Measurements from ENCODE around the gene ZNHIT3. TPM values are rescaled to one million over a fixed set of nuclear protein-coding genes. Genes with fewer than 3 reads are reported as not detected.

ZNHIT3 gene
- total and polyA plus RNA-seq, 2 of the 4 experiments (the other 2 are of a cell fraction), result 27.8 to 52.3 TPM

DNA sequence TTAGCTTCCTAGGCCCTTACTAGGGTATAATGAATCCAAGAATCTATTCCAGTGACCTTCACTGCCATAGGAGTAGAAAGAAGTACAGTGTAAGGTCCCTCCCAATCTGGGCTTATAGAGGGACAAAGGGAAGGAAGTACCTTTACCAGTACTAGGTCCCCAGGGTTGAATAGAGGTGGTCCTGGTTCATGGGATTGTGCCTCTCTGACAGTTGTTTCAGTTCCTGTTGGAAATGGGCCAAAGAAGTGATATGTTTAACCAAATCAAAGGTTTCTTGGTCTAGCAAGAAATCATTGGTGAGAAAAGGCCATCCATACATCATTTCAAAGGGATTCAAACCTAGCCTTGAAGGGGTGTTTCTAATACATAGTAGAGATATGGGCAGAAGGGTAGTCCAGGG is 16.0 kb upstream of the ZNHIT3 start:
- Histone ChIP-seq H3K14ac (replicated peaks; ENCODE audit: low read depth, low read length) (no peak overlapping the region), H3K9ac (ENCODE audit: low read depth, low read length) (no peak overlapping the region), H3K9me1 (ENCODE audit: insufficient read depth, low read length) (no peaks in the 10 kb centered on the region), H3K23ac (ENCODE audit: low read depth, low read length) (no peak overlapping the region), H4K5ac (ENCODE audit: low read depth, low read length) (no peak overlapping the region), H2BK15ac (ENCODE audit: low read depth, low read length) (no peak overlapping the region), H2BK120ac (ENCODE audit: low read depth, low read length) (no peak overlapping the region), H3K56ac (ENCODE audit: extremely low read depth, insufficient read depth, low read length) (no peak overlapping the region), H3K4me1 (ENCODE audit: control insufficient read depth, insufficient read depth, low read length) (no peaks in the 10 kb centered on the region), H2BK20ac (ENCODE audit: low read depth, low read length) (no peak overlapping the region), H2BK5ac (ENCODE audit: low read depth, low read length, poor library complexity, severe bottlenecking) (no peak overlapping the region), H3K27ac (ENCODE audit: insufficient read depth, low read length) (no peak overlapping the region), H3K27me3 (ENCODE audit: control insufficient read depth, insufficient read depth, low read length) (peaks cover 9% of the 10 kb centered on the region), H3K18ac (ENCODE audit: low read depth, low read length) (no peak overlapping the region), H3K79me1 (ENCODE audit: low read depth in 1 of 2, low read length in 2 of 2) (no peaks in the 10 kb centered on the region), H2AK9ac (replicated peaks; ENCODE audit: low read depth, low read length, poor library complexity) (no peak overlapping the region), H2AFZ (replicated peaks; ENCODE audit: low read length, poor library complexity) (no peak overlapping the region), H4K8ac (ENCODE audit: low read depth in 2 of 2, low read length in 2 of 2) (no peak overlapping the region), H3K36me3 (ENCODE audit: control insufficient read depth, insufficient read depth, low read length) (no peaks in the 10 kb centered on the region), H3K4me3 (ENCODE audit: insufficient read depth, low read depth, low read length) (no peak overlapping the region), H4K91ac (ENCODE audit: insufficient read depth, low read depth, low read length) (no peak overlapping the region), H4K20me1 (ENCODE audit: insufficient read depth, low read length) (no peaks in the 10 kb centered on the region), H2AK5ac (ENCODE audit: low read depth, low read length) (no peak overlapping the region), H3K4me2 (ENCODE audit: low read depth, low read length) (no peak overlapping the region), H3K4ac (ENCODE audit: low read depth, low read length) (no peak overlapping the region), H3K9me3 (ENCODE audit: control insufficient read depth, insufficient read depth, low read length) (no peaks in the 10 kb centered on the region)
- POLR2A ChIA-PET (ENCODE audit: unreplicated experiment), result no interaction called here
- no peak for TF ChIP-seq RCOR1 (IDR thresholded peaks at IDR 0.05; ENCODE audit: insufficient replicate concordance, low read length)
- TF ChIP-seq SMC3 (IDR thresholded peaks at IDR 0.05; ENCODE audit: low read depth, low read length), result no peak
- TF ChIP-seq, protein P1, sequence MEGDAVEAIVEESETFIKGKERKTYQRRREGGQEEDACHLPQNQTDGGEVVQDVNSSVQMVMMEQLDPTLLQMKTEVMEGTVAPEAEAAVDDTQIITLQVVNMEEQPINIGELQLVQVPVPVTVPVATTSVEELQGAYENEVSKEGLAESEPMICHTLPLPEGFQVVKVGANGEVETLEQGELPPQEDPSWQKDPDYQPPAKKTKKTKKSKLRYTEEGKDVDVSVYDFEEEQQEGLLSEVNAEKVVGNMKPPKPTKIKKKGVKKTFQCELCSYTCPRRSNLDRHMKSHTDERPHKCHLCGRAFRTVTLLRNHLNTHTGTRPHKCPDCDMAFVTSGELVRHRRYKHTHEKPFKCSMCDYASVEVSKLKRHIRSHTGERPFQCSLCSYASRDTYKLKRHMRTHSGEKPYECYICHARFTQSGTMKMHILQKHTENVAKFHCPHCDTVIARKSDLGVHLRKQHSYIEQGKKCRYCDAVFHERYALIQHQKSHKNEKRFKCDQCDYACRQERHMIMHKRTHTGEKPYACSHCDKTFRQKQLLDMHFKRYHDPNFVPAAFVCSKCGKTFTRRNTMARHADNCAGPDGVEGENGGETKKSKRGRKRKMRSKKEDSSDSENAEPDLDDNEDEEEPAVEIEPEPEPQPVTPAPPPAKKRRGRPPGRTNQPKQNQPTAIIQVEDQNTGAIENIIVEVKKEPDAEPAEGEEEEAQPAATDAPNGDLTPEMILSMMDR (conservative IDR thresholded peaks at IDR 0.05; ENCODE audit: low read depth, low read length), result no peak
- no peak for TF ChIP-seq NFE2L2 (IDR thresholded peaks at IDR 0.05; ENCODE audit: low read depth, low read length)
- CTCF ChIA-PET, result no interaction called here
- intact Hi-C loops (cut with micrococcal nuclease), result no loop called here
- BruUV-seq (replicated peaks), result no TSS peak
- DNase-seq (no peak), ATAC-seq (ENCODE audit: low read depth) (no peak)
- dilution Hi-C loops (cut with HindIII; ENCODE audit: low sequenced_read_pairs, unreplicated experiment), result no loop called here
- in situ Hi-C loops (cut with MboI; ENCODE audit: low sequenced_read_pairs), result loop anchor here (25.0 kb wide), 1 partner anchor 258 kb away; the partner anchor contains the start of gene CCL4L2

Data from IMR-90 (cell line).